ENCODE measurements around the gene LRRC66.

Gene LRRC66, protein sequence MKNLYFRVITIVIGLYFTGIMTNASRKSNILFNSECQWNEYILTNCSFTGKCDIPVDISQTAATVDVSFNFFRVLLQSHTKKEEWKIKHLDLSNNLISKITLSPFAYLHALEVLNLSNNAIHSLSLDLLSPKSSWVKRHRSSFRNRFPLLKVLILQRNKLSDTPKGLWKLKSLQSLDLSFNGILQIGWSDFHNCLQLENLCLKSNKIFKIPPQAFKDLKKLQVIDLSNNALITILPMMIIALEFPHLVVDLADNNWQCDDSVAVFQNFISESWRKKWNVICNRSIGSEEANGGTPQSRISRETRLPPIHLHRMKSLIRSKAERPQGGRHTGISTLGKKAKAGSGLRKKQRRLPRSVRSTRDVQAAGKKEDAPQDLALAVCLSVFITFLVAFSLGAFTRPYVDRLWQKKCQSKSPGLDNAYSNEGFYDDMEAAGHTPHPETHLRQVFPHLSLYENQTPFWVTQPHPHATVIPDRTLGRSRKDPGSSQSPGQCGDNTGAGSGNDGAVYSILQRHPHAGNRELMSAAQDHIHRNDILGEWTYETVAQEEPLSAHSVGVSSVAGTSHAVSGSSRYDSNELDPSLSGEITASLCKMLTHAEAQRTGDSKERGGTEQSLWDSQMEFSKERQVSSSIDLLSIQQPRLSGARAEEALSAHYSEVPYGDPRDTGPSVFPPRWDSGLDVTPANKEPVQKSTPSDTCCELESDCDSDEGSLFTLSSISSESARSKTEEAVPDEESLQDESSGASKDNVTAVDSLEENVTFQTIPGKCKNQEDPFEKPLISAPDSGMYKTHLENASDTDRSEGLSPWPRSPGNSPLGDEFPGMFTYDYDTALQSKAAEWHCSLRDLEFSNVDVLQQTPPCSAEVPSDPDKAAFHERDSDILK

DNA sequence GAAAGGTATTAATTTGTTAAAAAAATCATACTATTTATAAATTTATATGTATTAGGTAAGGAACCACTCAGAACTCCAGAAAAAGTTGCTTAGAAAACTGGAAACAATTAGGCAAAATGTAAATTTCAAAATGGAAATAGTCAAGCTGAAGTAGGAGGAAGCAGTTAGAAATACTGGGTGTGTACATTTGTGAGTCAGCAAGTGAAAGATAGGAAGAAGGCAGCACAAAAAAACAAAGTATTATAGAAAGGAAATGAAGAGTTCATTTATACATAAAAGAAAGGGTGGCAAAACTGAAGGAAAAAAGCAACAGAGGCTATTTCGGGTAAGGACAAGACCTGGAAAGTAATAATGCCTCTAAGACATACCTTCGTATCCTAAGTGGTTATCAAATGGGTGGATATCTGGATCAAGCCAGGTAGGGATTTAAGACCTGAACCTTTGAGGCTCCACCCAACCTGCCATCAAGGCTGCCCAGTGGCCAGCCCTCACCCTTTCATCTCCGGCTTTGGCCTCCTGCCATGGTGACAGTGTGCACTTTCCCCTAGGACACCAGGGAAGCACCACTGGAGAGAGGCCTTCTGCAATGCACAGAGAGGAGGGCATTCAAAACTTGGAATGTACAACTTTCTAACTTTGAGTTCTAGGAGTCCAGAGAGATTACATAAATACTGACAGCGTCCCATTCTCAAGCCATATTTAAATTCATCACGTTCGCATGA, at the start of gene LRRC66:
Gene LRRC66 (minus strand): TSS at position 428 of the 722 bp plus-strand sequence. CDS start 2,750 bp downstream, outside the sequence.
- no peak for DNase-seq

DNA sequence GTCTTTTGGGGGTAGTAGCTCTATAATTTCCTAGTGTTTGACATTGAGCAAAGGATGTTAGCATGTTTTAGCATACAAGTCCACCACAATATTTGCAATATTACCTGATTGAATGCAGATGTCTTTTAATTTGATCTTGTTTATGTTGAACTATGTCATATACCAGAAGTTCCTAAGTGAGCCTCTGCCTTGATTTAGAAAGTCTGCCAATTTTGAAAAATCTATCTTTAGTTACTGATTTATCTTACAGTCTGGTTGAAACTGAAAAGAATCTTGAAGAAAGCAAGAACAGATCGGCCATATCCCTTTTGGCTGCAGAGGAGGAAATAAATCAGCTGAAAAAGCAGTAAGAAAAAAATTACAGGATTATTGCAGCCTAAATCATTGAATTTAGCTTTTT, 49.4 kb upstream of the LRRC66 start:
- no peak for DNase-seq

DNA sequence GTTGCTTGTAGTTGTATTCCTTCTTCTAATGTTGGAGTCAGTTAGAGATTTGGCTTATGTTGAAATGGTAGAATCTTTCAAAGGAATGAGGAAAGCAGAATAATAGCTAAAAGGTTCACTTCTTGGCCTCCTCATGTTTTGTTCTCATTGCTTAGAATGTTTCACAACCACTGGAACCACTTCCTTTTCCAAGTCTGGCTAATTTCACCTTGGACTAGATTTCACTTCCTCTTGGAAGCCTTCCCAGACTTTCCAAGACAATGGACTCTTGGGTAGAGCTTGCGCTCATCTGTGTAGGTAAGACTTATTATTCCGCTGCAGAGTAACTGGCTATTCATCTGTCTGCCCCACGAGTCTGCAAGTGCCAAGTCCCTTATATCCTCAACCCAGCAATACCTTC, 39.2 kb upstream of the LRRC66 start:
- no peak for DNase-seq

DNA sequence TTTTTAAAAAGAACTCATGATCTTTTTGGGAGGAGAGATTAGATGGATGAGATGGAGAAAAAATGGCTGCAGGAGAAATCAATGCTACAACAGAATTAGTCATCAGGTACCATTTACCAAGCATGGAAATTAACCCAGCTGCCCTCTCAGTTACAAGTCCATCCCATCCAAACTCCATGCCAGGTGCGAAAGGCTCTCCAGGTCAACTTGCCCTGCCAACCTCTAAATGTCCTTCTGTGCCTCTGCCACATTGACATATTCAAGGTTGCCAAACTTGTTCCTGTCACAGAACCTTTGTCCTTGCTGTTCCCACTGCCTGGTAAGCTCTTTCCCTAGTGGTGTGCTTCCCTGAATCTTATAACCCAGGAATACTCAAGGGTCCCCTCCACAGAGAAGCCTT, 38.1 kb upstream of the LRRC66 start:
- no peak for DNase-seq

DNA sequence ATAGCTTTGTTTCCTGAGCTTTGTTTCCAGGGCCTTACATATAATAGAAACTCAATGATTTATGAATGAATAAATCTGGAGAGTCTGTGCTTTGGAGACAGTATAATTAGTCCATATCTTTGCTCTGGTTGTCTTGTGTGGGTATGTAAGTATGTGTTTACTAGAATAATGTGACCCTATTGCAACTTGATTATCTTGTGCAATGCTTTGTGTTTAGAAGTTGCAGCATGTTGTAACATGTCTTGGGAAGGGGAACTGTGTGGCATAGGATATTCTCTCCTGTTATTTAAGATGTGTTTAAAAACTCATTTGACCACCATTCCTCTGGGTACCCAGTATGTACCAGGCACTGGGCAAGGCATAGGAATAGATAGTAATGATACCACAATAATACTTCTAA, 37.0 kb upstream of the LRRC66 start:
- DNase-seq, result no peak

DNA sequence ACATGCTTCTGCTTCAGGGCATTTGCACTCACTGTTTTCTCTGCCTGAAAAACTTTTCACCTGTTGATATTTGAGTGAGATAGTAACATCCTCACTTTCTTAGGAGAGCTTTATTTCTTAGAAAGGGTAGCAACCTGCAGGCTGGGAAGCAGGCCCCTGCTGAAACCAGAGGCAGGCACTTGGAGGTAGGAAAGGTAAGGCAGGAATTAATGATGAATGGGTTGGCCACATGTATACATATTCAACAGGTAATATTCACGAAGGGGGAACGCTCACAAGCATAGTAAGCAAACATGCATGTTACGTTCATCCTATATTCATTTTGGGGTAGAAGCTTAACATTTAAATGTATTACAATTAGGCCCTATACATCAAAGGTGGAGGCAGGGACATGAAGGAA, 34.1 kb upstream of the LRRC66 start:
- DNase-seq, result no peak

DNA sequence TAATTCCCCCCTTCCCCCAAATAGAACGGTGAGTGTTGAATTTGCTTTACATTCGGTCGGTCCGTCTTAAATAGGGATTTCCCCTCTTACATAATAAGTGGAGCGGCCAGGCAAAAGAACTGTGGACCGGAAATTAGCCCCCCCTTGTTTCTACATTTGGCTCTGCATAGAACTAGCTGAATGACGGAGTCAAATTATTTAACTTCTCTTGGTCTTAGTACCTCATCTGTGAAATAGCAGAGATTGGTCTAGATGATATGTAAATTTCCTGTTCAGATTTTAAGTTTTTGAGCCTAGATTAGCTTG, 32.3 kb upstream of the LRRC66 start:
- no peak for DNase-seq

DNA sequence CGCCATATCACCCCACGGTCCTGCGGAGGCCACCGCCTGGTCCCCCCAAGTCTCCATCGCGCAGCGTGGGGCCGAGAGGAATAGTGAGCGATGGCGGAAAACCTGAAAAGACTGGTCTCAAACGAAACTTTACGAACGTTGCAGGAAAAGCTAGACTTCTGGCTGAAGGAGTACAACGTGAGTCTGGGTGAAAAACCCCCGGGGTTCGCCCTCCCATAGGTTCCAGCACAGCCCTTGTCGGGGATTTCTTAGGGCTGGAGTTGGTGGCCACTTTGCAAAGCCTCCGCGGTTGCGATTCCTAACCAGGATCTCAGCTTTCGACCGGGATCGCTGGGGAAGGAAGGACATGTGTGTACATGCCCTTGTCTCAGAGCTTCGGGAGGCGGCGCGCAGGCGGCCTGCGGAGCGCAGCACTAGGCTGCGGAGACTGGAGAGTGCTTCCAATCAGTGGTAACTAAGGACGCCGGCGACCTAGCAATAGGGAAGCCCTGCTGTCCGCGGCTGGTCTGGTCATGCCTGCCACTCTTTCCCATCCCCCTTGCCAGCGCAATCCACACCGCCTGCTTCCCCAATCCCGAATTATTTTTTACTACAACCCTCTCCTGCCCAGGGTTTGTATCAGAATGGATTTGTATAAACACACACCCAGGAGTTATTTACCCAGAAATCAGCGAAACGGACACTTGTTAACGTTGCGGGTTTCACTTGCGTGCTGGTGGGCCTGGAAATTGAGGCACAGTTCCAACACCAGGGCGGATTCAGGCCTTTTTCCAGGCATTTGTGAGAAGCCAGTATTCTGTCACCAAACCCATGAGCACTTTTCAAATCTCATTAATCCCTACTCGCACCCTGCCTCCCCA, 31.7 kb upstream of the LRRC66 start:
- DNase-seq, result peak; percentile 48

DNA sequence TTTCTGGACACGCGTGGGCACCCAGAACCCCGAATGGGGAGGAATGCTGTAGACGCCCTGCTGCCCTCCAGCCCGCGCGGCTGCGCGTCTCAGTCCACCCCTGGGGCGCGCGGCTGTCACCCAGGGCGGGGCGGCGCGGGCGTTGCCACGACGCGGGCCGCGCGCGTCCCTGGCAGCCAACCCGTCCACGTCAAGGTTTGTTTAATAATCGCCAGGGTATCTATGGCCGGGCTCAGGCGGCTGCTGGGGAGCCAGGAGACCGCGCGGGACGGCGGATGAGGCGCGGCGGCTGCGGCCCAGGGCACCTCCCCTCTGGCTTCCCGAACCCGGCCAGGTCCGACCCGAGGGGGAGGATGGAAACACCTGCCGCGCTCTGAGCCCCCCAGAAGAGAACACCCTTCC, 31.1 kb upstream of the LRRC66 start, which contains the start of gene SPATA18:
Gene SPATA18 (plus strand): TSS at position 92 of the 402 bp plus-strand sequence. CDS start 401 bp downstream, outside the sequence.
- no peak for DNase-seq

DNA sequence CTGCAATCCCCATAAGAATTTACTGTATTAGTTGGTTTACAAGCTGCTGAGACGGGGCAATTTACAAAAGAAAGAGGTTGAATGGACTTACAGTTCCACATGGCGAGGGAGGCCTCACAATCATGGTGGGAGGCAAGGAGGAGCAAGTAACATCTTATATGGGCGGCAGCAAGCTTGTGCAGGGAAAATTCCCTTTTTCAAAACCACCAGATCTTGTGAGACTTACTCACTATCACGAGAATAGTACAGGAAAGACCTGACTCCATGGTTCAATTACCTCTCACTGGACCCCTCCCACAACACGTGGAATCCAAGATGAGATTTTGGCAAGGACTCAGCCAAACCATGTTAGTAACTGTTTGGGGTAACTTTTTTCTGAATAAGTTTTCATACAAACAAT, 29.1 kb upstream of the LRRC66 start:
- no peak for DNase-seq

DNA sequence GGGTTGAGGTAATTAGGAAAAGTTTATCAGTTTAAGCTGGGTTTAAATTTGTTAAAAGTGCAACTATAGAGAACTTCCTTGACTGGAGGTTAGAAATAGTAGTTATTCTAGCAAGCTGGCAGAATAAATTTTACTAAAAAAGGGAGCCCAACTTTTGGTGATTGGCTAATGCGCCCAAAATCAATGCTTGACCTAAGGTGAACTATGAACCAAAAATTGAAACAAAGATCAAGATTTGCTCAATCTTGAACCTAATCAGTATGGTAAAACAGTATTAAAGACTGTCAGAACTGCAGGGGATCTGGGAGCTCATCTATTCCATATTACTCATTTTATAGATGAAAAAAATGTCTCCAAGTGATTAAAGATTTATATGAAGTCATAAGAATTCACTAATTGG, 24.9 kb upstream of the LRRC66 start:
- DNase-seq, result no peak

DNA sequence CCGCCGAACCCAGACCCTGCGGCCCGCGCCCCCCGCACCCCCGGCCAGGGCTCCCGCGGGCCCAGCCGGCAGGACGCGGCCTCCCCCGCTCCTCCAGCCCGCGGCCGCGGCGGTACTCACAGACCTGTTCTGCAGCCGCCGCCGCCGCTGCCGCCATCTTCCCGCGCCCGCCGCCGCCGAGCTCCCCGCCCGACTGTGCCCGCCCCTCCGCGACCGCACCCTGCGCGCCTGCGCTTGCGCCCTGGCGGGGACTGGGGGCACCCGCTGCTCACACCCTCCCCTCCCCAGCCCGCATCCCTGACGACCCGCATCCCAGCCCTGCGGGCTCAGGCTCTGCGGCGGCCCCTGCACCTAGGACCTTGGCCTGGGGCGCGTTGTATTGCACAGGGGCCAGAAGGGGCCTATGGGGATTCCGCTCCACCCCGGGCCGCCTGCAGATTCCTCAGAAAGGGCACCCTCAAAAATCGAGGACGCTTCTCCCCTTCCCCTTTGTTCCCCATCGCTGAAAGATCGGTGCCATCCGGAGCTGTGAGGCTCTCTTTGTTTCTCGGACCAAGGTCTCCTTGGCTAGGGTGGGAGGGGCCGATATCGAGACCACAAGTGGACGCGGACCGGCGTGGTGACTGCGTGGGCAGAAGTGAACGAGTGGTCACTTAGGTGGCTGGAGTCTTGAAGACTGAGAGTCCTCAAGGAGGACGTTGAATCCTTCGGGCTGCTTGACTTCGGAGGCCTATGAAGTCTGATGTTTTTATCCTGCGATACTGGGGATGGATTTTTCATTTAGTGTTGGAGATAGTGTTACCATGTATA, 18.1 kb upstream of the LRRC66 start, which contains the start of gene SGCB:
Gene SGCB (minus strand): TSS at position 197 of the 810 bp plus-strand sequence. CDS start 40 bp downstream, at position 157.
- no peak for DNase-seq

DNA sequence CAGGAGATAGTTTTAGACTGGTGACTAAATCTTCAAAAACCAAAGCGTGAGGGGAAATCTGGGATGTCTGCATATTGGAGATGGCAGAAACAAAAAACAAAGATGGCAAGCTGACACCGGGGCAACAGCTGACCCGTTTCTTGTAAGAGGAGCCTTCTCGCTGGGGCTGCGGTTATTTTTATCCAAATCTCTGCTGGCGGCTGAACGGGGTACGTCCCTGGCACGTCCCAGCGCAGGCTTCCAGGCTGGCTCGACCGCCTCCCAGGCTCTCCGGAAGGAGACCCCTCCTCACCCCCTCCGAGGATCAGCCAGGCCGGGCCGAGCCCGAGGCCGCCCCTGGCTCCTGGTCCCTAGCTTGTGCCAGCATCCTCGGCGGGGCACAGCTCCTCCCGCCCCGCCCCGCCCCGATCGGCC, 17.5 kb upstream of the LRRC66 start:
- no peak for DNase-seq

DNA sequence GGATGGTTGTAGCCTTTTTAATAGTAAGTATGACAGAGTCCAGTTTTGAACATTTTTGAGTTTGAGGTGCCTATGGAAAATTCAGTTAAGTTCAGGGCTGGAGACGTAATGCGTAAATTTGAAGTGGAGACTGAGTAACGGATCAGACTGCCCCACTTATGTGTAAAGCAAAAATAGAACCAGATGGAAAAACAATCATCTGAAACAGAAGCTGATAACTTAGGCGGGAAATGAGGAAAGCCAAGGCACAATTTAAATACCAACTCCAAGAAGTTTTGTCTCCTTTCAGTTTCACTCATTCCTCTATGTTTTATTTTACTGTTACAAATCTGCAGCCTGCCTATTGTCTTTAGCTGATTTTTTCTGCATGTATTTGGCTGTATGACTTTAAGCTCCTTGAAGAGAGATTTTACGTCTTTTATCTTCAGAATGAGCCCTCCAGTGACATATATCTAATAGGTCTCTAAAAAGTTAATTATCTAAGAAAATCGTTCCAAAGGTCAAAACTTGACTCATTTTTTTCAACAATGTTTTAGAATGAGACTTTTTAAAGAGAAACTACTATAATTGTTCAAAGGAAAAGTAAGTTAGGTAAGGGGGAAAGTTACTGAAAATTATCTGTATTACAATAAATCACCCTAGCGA, 16.8 kb upstream of the LRRC66 start:
- no peak for DNase-seq

DNA sequence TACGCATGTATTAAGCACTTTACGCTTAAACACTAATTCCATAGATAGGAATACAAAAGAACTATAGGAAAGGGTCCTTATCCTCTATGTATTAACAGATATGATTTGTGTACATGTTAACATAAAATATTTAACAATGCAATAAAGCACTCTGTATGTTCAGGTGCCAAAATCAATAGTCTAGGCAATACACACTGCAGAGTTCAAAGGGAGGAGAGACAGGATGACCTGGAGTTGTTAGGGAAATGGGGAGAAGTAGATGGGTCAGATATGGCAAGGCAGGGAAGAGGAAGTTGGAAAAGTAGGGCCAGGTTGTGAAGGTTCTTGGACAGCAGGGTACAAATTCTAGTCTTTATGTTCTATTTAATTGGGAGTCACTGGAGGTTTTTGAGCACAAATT, 15.0 kb upstream of the LRRC66 start:
- no peak for DNase-seq

DNA sequence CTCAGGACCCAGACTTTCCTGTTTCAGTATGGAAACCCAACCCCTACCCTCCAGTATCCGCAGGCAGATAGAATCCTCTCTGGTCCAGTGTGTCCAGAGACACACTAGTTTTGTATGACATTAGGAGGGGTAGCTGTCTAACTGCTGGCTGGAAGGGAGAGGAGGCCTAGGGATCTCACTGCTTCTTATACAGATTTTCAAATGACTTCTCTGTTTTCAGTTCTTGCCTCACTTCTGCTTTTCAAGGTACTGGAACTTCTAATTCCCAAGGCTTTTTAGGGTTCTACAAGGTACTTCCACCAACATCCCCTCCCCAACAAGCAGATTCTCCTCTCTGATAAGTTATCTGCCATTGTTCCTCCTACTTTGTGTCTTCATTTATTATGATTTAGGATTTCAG, 11.8 kb upstream of the LRRC66 start:
- no peak for DNase-seq

DNA sequence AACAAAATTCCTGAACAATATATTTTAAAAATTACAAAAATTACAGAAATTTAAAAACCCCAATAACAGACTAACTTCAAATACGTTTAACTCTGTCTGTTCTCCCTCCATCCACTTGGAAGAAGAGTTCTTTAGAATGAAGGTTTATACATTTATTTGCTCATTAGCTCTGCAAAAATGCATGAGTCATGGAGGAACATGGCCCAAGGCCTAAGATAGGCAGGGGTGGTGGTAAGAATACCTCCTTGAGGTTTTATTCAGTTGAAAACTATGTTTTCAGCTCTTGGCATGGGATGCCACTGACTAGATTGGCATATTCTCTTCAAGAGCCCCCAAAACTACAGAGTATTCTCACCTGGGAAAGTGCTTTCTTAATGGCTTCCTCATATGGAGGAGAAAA, 8.8 kb upstream of the LRRC66 start:
- no peak for DNase-seq

DNA sequence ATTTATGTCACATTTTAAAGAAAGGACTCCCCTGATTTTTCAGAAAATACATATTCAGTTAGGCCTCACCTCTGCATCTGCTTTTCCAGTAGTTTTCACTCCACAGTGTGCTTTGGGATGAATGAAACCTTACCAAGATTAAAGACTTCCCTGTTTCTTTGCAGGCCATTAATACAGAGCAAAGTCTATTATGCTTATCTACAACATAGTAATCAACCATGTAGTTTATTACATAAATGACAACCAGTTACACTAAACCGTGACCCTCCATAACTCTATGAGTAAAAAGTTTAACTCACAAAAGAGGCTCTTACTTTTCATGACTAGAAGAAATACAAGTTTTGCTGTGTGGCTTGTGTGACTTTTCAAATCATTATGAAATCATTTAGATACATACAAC, 2.3 kb downstream of the LRRC66 start:
- no peak for DNase-seq

DNA sequence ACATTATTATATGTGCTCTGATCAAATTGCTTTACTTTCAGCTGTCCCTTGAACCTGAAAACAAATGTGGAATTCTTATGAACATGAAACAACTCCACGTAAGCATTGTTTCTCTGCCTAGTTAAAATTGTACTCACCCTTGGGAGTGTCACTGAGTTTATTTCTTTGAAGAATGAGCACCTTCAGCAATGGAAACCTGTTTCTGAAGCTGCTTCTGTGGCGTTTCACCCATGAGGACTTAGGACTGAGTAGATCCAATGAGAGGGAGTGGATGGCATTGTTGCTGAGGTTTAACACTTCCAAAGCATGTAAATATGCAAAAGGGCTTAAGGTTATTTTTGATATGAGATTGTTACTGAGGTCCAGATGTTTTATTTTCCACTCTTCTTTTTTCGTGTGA, 3.2 kb downstream of the LRRC66 start:
- no peak for DNase-seq

DNA sequence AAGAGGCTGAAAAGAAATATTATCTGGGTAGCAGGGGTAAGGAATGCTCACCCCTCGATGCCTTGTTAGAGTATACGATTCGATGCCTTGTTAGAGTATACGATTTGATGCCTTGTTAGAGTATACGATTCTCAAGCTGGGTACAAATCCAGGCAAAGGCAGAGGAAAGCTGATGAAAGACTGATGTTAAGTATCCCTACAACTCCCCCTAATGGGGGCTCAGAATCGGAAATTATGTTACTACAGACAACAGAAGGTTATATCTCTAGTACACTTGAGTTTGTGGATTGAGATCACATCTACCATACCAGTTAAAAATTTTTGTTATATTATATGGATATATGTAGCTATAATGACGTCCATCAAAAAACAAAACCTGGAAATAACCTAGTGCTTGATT, 4.8 kb downstream of the LRRC66 start:
- DNase-seq, result no peak

DNA sequence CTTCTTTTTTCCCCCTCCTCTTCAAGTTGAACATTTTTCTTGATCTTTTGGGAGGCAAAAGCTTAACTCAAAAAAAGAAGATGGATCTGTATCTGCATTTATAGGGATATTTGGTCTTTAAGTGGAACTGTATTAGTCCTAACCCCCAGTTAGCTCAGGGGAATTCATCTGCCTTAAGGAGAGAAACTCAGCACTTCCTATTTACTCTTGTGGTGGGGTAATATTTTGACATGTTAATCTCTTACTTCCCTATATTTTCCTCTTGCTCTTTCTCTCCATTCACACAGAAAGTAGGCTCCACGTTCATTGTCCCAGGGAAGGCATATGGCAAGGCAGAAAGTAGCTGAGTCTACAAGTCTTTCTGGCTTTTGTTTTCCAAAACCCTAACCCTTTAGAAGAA, 5.3 kb downstream of the LRRC66 start:
- DNase-seq, result no peak
